ENCODE results near the gene ALCAM. TPM values are rescaled to one million over a fixed set of nuclear protein-coding genes. Genes with fewer than 3 reads are reported as not detected.

ALCAM gene
- total RNA-seq, 4 donors from 2014 or later, result 5.9 to 151 (median 19.0) TPM

DNA sequence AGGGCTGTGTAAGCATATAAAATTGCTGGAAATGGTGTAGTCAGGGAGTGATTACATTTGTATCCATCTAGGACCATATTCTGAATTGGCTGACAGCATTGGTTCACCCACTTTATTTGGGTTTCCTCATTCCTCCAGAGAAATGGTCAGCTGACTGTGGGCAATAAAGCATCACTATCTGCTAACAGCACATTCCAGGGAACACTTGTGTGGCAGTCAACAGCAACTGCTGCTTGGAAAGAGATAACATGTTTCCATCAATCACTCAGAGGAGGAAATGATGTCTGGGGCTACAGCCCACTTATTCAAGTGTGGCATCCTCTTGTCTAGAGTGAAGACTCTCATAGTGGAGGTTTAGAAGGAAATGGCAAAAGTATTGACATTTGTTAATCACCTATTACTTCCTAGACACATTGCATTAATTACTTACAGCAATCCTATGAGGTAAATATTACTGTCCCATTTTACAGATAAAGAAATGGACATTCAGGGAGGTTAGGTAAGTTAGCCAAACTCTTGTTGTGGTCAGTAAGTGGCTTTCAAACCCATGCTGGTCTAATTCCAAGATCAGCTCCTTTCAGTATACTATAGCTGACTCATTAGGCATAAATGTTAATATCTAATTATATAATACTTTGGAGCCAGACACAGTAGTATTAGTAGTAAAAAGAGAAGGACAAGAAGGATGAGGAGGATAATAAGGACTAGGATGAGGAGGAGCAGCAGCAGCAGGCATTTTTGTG, 247.8 kb downstream of the ALCAM start:
- no peaks in the 10 kb centered on the region for H3K36me3 ChIP-seq
- no peak for TF ChIP-seq POLR2A (IDR thresholded peaks at IDR 0.05)
- no peaks in the 10 kb centered on the region for H3K27me3 ChIP-seq
- no peaks in the 10 kb centered on the region for H3K4me1 ChIP-seq
- no peak for DNase-seq
- no peak overlapping the region for H3K27ac ChIP-seq
- no peaks in the 10 kb centered on the region for H3K9me3 ChIP-seq
- intact Hi-C loops (cut with DNase I; ENCODE audit: low total_unique reads), result no loop called here
- H3K4me3 ChIP-seq, result no peak overlapping the region

- no peak for TF ChIP-seq CTCF (IDR thresholded peaks at IDR 0.05)
- TF ChIP-seq POLR2A (IDR thresholded peaks at IDR 0.05), result no peak
Observed at GRCh38 chr3:105615814-105616213, 249.1 kb downstream of the ALCAM start.

GRCh38 chr3:105616374-105617121, 249.8 kb downstream of the ALCAM start:
- Histone ChIP-seq H3K4me1 (no peaks in the 10 kb centered on the region), H3K4me3 (no peak overlapping the region), H3K27ac (no peak overlapping the region), H3K9me3 (no peaks in the 10 kb centered on the region), H3K27me3 (no peaks in the 10 kb centered on the region), H3K36me3 (no peaks in the 10 kb centered on the region)
- TF ChIP-seq CTCF (IDR thresholded peaks at IDR 0.05), result no peak
- no peak for TF ChIP-seq POLR2A (IDR thresholded peaks at IDR 0.05)
- DNase-seq, result no peak
- intact Hi-C loops (cut with DNase I; ENCODE audit: low total_unique reads), result no loop called here

More at GRCh38 chr3:105615814-105616213, 249.1 kb downstream of the ALCAM start:
- no peak for DNase-seq
- H3K27ac ChIP-seq, result no peak overlapping the region
- H3K27me3 ChIP-seq, result no peaks in the 10 kb centered on the region
- intact Hi-C loops (cut with DNase I; ENCODE audit: low total_unique reads), result no loop called here
- no peaks in the 10 kb centered on the region for H3K36me3 ChIP-seq
- no peaks in the 10 kb centered on the region for H3K4me1 ChIP-seq
- H3K4me3 ChIP-seq, result no peak overlapping the region
- no peaks in the 10 kb centered on the region for H3K9me3 ChIP-seq

GRCh38 chr3:105618556-105618955, 251.8 kb downstream of the ALCAM start:
- TF ChIP-seq POLR2A (IDR thresholded peaks at IDR 0.05) (no peak), CTCF (IDR thresholded peaks at IDR 0.05) (no peak)
- H3K27me3 ChIP-seq, result no peaks in the 10 kb centered on the region
- no peaks in the 10 kb centered on the region for H3K9me3 ChIP-seq
- no peak overlapping the region for H3K4me3 ChIP-seq
- no peak overlapping the region for H3K27ac ChIP-seq
- H3K36me3 ChIP-seq, result no peaks in the 10 kb centered on the region
- no peaks in the 10 kb centered on the region for H3K4me1 ChIP-seq
- intact Hi-C loops (cut with DNase I; ENCODE audit: low total_unique reads), result no loop called here
- no peak for DNase-seq

DNA sequence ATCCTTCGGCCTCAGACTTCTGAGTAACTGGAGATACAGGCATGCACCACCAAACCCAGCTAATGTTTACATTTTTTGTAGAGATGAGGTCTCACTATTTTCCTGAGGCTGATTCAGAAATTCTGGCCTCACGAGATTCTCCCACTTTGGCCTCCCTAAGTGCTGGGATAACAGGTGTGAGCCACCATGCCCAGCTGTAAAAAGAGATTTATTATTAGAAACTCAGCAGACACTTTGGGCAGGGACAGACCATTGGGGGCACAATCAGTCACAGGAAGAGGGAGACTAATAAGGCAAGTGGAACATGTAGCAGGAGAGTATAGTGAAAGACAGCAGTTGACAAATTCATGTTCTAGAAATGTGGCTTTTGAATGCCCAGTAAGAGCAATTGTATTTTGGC, 252.9 kb downstream of the ALCAM start:
- H3K9me3 ChIP-seq, result no peaks in the 10 kb centered on the region
- TF ChIP-seq POLR2A (IDR thresholded peaks at IDR 0.05), result no peak
- no peak for TF ChIP-seq CTCF (IDR thresholded peaks at IDR 0.05)
- H3K27ac ChIP-seq, result no peak overlapping the region
- H3K4me3 ChIP-seq, result no peak overlapping the region
- no peaks in the 10 kb centered on the region for H3K27me3 ChIP-seq
- H3K36me3 ChIP-seq, result no peaks in the 10 kb centered on the region
- no peak for DNase-seq
- H3K4me1 ChIP-seq, result no peaks in the 10 kb centered on the region
- intact Hi-C loops (cut with DNase I; ENCODE audit: low total_unique reads), result no loop called here

Measured in uterus (tissue), 4 donors.